ENCODE measurements around the gene SNX14.
A peak's percentile ranks its signal among the peaks of the same experiment; 100 is the strongest.
"Not testable (repeated sequence)": the region's sequence is repeated elsewhere in the genome, so short reads cannot be mapped to it uniquely, and the experiment has no call there.

SNX14 gene

GRCh38 chr6:85593438-85594196 lies at the start of gene SNX14:
TSS of gene SNX14 (minus strand) at chr6:85593858. CDS start at chr6:85593718, 140 bp downstream.
- DNase-seq: peak; percentile 80

- peak; percentile 99 for DNase-seq
These were observed 49.3 kb upstream of the SNX14 start, which contains the start of gene SYNCRIP for GRCh38 chr6:85642774-85643536. TSS of gene SYNCRIP (minus strand) at chr6:85642886. CDS start at chr6:85641439, 1,447 bp downstream.

DNA sequence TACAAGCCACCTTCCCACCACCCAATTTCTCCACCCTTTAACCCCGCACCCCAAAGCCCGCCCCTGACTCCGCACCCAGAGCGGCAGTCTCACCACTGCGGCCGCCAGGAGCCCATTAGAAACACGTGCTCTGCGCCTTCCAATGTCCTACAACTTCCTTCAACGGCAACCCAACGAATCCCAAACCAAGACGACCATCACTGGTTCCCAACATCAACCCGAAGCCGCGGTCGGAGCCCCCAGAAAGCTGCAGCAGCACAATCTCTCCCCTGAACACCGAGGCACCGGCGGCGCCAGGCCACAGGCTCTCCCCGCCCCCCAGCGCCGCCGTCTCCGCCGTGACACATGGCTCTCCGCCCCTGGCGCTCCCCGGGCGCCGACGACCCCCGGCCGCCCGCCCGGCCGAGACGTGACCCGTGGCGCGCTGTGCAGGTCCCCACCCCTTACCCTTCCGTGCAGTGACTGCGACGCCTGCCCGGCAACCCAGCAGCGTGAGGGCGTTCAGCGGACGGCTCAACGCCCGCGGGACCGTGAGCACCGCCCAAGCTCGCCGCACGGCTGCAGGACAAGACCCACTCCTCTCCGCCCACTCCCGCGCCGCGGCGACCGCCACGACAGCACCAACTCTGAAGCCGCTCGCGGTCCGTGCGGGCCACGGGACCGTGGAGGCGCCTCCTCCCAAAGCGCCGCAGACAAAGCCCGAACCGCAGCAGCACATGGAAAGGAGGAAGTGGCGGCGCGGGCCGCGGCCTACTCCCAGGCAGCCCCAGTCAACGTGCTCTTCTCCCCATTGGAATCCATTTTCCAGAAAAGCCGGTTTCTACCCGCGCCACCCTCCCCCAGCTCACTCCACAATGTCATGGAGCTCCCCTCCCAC lies 48.5 kb upstream of the SNX14 start:
- peak; percentile 35 for DNase-seq

GRCh38 chr6:85641522-85641896 lies 47.9 kb upstream of the SNX14 start:
- no peak for DNase-seq

GRCh38 chr6:85640821-85641220 lies 47.2 kb upstream of the SNX14 start:
- DNase-seq: no peak

DNA sequence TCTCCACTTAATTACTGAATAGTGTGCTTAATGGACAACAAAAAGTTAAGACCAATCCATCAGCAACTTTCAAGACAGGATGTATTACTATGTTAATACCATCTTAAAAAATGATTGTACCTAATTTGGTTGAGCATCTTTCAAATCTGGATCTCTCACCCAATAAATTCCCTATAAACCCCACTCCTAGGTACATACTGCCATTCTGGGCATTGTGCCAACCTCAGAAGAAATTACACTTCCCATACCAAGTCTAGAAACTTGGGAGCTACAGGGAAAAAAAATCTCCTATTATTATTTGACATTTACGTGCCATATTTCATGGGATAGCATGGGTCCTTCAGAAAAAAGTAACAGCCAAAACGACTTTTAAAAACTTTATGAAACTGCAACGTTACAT lies 43.9 kb upstream of the SNX14 start:
- no peak for DNase-seq

DNA sequence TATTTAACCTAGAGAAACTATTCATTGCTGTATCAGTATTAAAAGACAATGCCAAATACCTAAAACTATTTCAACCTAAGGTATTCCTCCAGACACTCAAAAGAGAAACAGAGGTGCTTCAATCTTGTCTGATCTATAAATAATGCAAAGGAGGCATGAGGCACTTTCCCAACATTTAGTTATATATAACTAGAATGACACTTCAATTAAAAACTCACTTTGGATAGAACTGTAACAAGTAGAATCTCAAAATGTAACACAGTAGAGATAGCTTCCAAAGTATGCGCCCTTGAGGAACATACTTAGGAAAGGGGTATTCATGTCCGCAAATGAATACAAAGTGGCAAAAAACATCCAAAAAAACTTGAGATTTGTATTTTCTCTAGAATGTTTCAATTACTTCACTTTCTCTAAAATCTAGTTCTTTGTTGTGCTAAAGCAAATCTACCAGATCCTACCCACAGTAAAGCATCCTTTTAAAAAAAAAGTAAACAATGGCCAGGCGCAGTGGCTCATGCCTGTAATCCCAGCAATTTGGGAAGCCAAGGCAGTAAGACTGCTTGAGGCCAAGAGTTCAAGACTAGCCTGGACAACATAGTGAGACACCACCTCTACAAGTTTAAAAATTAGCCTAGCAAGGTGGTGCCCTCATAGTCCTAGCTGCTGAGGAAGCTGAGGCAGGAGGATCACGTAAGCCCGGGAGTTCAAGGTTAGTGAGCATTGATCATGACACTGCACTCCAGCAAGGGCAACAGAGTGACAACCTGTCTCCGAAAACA lies 38.7 kb upstream of the SNX14 start:
- no peak for DNase-seq

DNA sequence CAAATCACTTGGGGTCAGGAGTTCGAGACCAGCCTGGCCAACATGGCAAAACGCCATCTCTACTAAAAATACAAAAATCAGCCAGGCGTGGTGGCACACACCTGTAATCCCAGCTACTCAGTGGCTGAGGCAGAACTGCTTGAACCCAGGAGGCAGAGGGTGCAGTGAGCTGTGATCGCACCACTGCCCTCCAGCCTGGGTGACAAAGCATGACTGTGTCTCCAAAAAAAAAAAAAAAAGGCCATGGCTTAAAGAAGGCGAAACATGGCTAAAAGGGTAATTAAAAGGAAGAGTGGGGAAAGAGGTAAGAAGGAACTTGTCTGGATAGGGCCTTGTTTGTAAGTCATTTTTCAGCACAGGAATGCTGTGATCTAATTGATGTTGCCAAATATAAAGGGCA lies 37.5 kb upstream of the SNX14 start:
- not testable (repeated sequence) for DNase-seq

DNA sequence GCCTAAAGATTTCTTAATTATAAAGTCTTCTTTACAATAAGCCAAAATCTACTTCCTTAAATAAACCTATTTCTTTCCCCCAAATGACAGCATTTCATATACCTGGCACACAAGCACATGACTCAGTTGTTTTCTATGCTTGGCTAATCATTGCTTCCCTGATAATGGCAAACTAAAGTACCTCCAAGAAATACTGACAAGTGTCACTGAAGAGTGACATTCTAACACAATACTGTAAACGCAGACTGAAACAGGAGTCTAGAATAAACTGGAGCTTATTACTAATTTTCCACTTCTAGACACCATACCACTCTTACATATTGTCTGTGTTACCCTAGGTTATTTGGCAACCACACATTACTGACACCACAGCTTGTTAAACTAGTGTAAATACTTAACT lies 34.7 kb upstream of the SNX14 start:
- DNase-seq: no peak

GRCh38 chr6:85620308-85620707 lies 26.6 kb upstream of the SNX14 start:
- no peak for DNase-seq

- DNase-seq: no peak
These were observed 21.1 kb upstream of the SNX14 start for GRCh38 chr6:85614780-85615179.

GRCh38 chr6:85612690-85613474 lies 19.2 kb upstream of the SNX14 start:
- DNase-seq: no peak

- DNase-seq: no peak
These were observed 16.7 kb upstream of the SNX14 start for GRCh38 chr6:85610182-85610895.

GRCh38 chr6:85602100-85602499 lies 8.4 kb upstream of the SNX14 start:
- no peak for DNase-seq

DNA sequence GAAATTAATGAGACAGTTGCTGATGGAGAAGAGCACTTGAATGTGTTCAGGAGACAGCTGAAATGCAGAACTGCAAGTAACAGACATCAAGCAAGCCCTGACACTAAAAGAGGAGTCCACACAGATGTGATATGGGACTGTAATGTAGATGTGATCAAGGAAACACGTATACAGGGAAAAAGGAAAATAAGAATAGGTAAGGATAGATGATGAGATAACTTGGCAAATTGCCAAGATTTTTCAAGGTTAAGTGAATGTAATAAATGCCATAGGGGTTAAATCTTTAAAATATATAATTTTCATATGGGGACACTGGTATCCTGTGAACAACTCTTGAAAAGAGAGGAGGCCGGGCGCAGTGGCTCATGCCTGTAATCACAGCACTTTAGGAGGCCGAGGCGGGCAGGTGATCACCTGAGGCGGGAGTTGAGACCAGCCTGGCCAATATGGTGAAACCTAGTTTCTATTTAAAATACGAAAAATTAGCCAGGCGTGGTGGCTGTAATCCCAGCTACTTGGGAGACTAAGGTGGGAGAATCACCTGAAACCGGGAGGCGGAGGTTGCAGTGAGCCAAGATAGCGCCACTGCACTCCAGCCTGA lies 7.2 kb upstream of the SNX14 start:
- DNase-seq: no peak

GRCh38 chr6:85594197-85594930 lies 706 bp upstream of the SNX14 start:
- peak; percentile 32 for DNase-seq

GRCh38 chr6:85592033-85592432 lies 1.6 kb downstream of the SNX14 start:
- DNase-seq: no peak

- DNase-seq: no peak
These were observed 2.5 kb downstream of the SNX14 start for GRCh38 chr6:85591207-85591606.

DNA sequence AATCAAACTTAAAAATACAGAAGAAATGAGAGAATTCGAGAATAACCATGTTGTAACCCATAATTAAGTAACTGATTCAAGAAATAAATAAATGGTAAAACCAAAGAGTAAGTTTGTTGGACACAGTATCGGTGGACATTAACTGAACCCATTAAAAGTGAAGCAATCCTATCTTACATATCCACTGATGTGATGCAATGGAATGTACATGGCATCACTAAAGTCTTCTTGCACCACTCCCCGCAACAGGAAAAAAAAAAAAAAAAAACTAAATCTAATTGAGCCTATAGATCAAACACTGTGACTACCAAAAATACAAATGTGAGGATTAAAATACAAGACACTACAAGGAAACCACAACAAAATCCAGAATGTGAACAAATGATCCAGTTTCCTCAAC lies 7.9 kb downstream of the SNX14 start:
- no peak for DNase-seq

DNA sequence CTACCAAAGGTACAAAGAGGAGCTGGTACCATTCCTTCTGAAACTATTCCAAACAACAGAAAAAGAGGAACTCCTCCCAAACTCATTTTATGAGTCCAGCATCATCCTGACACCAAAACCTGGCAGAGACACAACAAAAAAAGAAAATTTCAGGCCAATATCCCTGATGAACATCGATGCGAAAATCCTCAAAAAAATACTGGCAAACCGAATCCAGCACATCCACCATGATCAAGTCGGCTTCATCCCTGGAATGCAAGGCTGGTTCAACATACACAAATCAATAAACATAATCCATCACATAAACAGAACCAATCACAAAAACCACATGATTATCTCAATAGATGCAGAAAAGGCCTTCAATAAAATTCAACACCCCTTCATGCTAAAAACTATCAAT lies 10.8 kb downstream of the SNX14 start:
- DNase-seq: not testable (repeated sequence)

Data from CD4-positive, alpha-beta T cell treated with Interleukin-4 for 4 hours (primary cell).